HEK293 (cell line): Measurements from ENCODE around the gene IP6K3.

Experiments used
- EGR2 ChIP-seq: fragments of 450-650 bp; formaldehyde crosslinking; IDR thresholded peaks from 2 replicates; pipeline ENCODE4 v1.5.1; 2016; ENCODE audit warnings: low read depth, missing biosample characterization, missing genetic modification characterization
- KLF10 ChIP-seq: fragments of 450-650 bp; IDR thresholded peaks from 2 replicates; pipeline ENCODE4 v1.5.1; 2018; ENCODE audit warnings: missing biosample characterization, mild to moderate bottlenecking, missing genetic modification characterization
- MYNN ChIP-seq: fragments of 450-650 bp; formaldehyde crosslinking; IDR thresholded peaks from 2 replicates; pipeline ENCODE4 v1.5.1; 2016; ENCODE audit warnings: missing biosample characterization, missing genetic modification characterization, borderline replicate concordance
- SP3 ChIP-seq: fragments of 450-650 bp; formaldehyde crosslinking; IDR thresholded peaks from 2 replicates; pipeline ENCODE4 v1.5.1; 2016; ENCODE audit warnings: missing biosample characterization, missing genetic modification characterization
- ZBTB17 ChIP-seq: fragments of 450-650 bp; formaldehyde crosslinking; IDR thresholded peaks from 2 replicates; pipeline ENCODE4 v1.5.1; 2016; ENCODE audit warnings: missing biosample characterization, missing genetic modification characterization
- ZBTB7A ChIP-seq: fragments of 450-650 bp; formaldehyde crosslinking; IDR thresholded peaks from 2 replicates; pipeline ENCODE4 v1.5.1; 2016; ENCODE audit warnings: low read depth, missing biosample characterization, missing genetic modification characterization
- ZEB2 ChIP-seq: fragments of 450-650 bp; formaldehyde crosslinking; IDR thresholded peaks from 2 replicates; pipeline ENCODE4 v1.5.1; 2016; ENCODE audit warnings: missing biosample characterization, missing genetic modification characterization
- ZIC2 ChIP-seq: fragments of 450-650 bp; formaldehyde crosslinking; IDR thresholded peaks from 2 replicates; pipeline ENCODE4 v1.5.1; 2016; ENCODE audit warnings: missing biosample characterization, missing genetic modification characterization
- ZNF133 ChIP-seq: fragments of 450-650 bp; formaldehyde crosslinking; IDR thresholded peaks from 2 replicates; pipeline ENCODE4 v1.5.1; 2016; ENCODE audit warnings: missing biosample characterization, missing genetic modification characterization
- ZNF138 ChIP-seq: fragments of 450-650 bp; formaldehyde crosslinking; IDR thresholded peaks from 2 replicates; pipeline ENCODE4 v1.5.1; 2016; ENCODE audit warnings: missing biosample characterization, missing genetic modification characterization, borderline replicate concordance
- ZNF146 ChIP-seq: fragments of 450-650 bp; formaldehyde crosslinking; IDR thresholded peaks from 2 replicates; pipeline ENCODE4 v1.5.1; 2016; ENCODE audit warnings: missing biosample characterization, missing genetic modification characterization
- ZNF2 ChIP-seq: fragments of 450-650 bp; formaldehyde crosslinking; IDR thresholded peaks from 2 replicates; pipeline ENCODE4 v1.5.1; 2016; ENCODE audit warnings: missing biosample characterization, missing genetic modification characterization
- ZNF311 ChIP-seq: fragments of 450-650 bp; formaldehyde crosslinking; IDR thresholded peaks from 2 replicates; pipeline ENCODE4 v1.5.1; 2017; ENCODE audit warnings: missing biosample characterization, missing genetic modification characterization, borderline replicate concordance
- ZNF341 ChIP-seq: fragments of 450-650 bp; formaldehyde crosslinking; IDR thresholded peaks from 2 replicates; pipeline ENCODE4; 2016; ENCODE audit warnings: low read depth, missing biosample characterization, missing genetic modification characterization
- ZNF391 ChIP-seq: fragments of 450-650 bp; formaldehyde crosslinking; IDR thresholded peaks from 2 replicates; pipeline ENCODE4 v1.5.1; 2016; ENCODE audit warnings: low read depth, missing biosample characterization, missing genetic modification characterization, borderline replicate concordance
- ZNF426 ChIP-seq: fragments of 450-650 bp; formaldehyde crosslinking; IDR thresholded peaks from 2 replicates; pipeline ENCODE4 v1.5.1; 2017; ENCODE audit warnings: missing biosample characterization, missing genetic modification characterization, mild to moderate bottlenecking, inconsistent platforms, moderate library complexity
- ZNF48 ChIP-seq: fragments of 450-650 bp; formaldehyde crosslinking; IDR thresholded peaks from 2 replicates; pipeline ENCODE4 v1.5.1; 2016; ENCODE audit warnings: missing biosample characterization, missing genetic modification characterization
- ZNF76 ChIP-seq: fragments of 450-650 bp; formaldehyde crosslinking; IDR thresholded peaks from 2 replicates; pipeline ENCODE4; 2016; ENCODE audit warnings: low read depth, missing biosample characterization, missing genetic modification characterization, borderline replicate concordance
- ZNF785 ChIP-seq: fragments of 450-650 bp; formaldehyde crosslinking; IDR thresholded peaks from 2 replicates; pipeline ENCODE4 v1.5.1; 2016; ENCODE audit warnings: missing biosample characterization, missing genetic modification characterization
- ZNF843 ChIP-seq: fragments of 450-650 bp; formaldehyde crosslinking; IDR thresholded peaks from 2 replicates; pipeline ENCODE4 v1.5.1; 2016; ENCODE audit warnings: missing biosample characterization, missing genetic modification characterization
- TF ChIP-seq, protein P1 (sequence below): fragments of 450-650 bp; formaldehyde crosslinking; IDR thresholded peaks from 2 replicates; pipeline ENCODE4 v1.5.1; 2017; ENCODE audit warnings: missing biosample characterization, missing genetic modification characterization
- TF ChIP-seq, protein P2 (sequence below): fragments of 450-650 bp; formaldehyde crosslinking; IDR thresholded peaks from 2 replicates; pipeline ENCODE4 v1.5.1; 2016; ENCODE audit warnings: missing biosample characterization, missing genetic modification characterization
- TF ChIP-seq, protein P3 (sequence below): fragments of 450-650 bp; formaldehyde crosslinking; IDR thresholded peaks from 2 replicates; pipeline ENCODE4 v1.5.1; 2016; ENCODE audit warnings: missing biosample characterization, missing genetic modification characterization
- TF ChIP-seq, protein P4 (sequence below): fragments of 450-650 bp; formaldehyde crosslinking; IDR thresholded peaks from 2 replicates; pipeline ENCODE4 v1.5.1; 2017; ENCODE audit warnings: missing biosample characterization, missing genetic modification characterization
- TF ChIP-seq, protein P5 (sequence below): fragments of 450-650 bp; formaldehyde crosslinking; IDR thresholded peaks from 2 replicates; pipeline ENCODE4 v1.5.1; 2016; ENCODE audit warnings: missing biosample characterization, missing genetic modification characterization

The IP6K3 gene

DNA sequence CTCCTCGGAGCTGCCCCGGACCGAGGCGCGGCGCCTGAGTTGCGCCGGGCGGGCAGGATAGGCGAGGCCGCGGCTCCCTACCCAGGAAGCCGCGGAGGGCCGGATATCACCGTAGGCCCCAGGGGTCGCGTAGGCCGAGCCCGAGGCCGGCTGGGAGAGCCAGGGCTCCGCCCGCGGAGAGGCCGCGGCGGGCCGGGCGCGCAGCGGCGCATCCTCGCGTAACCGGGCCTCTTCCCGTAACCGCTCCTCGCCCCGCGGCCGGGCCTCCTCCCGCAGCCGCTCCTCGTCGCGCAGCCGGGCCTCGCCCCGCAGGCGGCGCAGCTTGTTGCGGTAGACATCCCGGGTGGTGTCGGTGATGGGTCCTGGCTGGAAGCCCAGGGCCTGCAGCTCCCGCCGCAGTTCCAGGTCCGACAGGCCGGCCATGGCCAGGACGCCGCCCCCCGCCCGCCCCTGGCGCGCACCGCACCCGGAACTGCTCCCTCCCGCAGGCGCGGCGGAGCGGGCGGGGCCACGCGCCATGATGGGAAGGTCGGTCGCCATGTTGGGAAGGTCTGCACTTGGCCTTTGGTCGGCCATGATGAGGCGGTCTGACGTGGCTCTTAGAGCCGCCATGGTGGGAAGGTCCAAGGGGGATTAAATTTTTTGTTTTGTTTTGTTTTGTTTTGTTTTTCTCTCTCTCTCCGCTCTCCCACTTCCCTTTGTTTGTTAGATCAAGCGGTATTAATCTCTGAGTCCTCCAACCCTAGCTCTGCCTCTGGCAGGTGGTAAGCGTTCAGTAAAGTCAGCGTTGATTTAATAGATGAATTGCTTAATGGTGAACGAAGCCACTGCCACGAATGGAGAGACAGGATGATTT is 42.2 kb upstream of the IP6K3 start, which contains the start of gene LEMD2 (continued):
- TF ChIP-seq, protein P1, sequence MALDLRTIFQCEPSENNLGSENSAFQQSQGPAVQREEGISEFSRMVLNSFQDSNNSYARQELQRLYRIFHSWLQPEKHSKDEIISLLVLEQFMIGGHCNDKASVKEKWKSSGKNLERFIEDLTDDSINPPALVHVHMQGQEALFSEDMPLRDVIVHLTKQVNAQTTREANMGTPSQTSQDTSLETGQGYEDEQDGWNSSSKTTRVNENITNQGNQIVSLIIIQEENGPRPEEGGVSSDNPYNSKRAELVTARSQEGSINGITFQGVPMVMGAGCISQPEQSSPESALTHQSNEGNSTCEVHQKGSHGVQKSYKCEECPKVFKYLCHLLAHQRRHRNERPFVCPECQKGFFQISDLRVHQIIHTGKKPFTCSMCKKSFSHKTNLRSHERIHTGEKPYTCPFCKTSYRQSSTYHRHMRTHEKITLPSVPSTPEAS (tag by site-specific recombination), result peak; percentile 26; the same call in 1 of the 2 replicates
- TF ChIP-seq ZNF48 (tag by site-specific recombination) (no peak), MYNN (tag by site-specific recombination) (no peak), ZNF311 (tag by site-specific recombination) (no peak), ZNF785 (tag by site-specific recombination) (peak; percentile 66; the same call in 1 of the 2 replicates), ZBTB17 (tag by site-specific recombination) (peak; percentile 95), EGR2 (tag by site-specific recombination) (no peak), ZNF391 (tag by site-specific recombination) (peak; percentile 69; the same call in 1 of the 2 replicates), ZBTB7A (tag by site-specific recombination) (0 out of 2 replicates have a peak, but pooled peaks have one; percentile 71), ZNF843 (peak; percentile 67; the same call in 1 of the 2 replicates), ZNF133 (tag by site-specific recombination) (no peak), ZNF146 (no peak; the same call in 1 of the 2 replicates), SP3 (tag by site-specific recombination) (peak; percentile 95), KLF10 (tag by site-specific recombination) (peak; percentile 95), ZEB2 (tag by site-specific recombination) (peak; percentile 74), ZNF426 (tag by site-specific recombination) (no peak), ZNF2 (tag by site-specific recombination) (peak; percentile 77), ZNF76 (tag by site-specific recombination) (peak; percentile 92), ZNF341 (tag by site-specific recombination) (peak; percentile 34; the same call in 1 of the 2 replicates), ZNF138 (tag by site-specific recombination) (no peak), ZIC2 (tag by site-specific recombination) (peak; percentile 69)
- TF ChIP-seq, protein P2, sequence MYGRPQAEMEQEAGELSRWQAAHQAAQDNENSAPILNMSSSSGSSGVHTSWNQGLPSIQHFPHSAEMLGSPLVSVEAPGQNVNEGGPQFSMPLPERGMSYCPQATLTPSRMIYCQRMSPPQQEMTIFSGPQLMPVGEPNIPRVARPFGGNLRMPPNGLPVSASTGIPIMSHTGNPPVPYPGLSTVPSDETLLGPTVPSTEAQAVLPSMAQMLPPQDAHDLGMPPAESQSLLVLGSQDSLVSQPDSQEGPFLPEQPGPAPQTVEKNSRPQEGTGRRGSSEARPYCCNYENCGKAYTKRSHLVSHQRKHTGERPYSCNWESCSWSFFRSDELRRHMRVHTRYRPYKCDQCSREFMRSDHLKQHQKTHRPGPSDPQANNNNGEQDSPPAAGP (tag by site-specific recombination), result 0 out of 2 replicates have a peak, but pooled peaks have one; percentile 86
- TF ChIP-seq, protein P3, sequence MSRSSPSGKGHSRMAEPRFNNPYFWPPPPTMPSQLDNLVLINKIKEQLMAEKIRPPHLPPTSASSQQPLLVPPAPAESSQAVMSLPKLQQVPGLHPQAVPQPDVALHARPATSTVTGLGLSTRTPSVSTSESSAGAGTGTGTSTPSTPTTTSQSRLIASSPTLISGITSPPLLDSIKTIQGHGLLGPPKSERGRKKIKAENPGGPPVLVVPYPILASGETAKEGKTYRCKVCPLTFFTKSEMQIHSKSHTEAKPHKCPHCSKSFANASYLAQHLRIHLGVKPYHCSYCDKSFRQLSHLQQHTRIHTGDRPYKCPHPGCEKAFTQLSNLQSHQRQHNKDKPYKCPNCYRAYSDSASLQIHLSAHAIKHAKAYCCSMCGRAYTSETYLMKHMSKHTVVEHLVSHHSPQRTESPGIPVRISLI, result no peak
- TF ChIP-seq, protein P4, sequence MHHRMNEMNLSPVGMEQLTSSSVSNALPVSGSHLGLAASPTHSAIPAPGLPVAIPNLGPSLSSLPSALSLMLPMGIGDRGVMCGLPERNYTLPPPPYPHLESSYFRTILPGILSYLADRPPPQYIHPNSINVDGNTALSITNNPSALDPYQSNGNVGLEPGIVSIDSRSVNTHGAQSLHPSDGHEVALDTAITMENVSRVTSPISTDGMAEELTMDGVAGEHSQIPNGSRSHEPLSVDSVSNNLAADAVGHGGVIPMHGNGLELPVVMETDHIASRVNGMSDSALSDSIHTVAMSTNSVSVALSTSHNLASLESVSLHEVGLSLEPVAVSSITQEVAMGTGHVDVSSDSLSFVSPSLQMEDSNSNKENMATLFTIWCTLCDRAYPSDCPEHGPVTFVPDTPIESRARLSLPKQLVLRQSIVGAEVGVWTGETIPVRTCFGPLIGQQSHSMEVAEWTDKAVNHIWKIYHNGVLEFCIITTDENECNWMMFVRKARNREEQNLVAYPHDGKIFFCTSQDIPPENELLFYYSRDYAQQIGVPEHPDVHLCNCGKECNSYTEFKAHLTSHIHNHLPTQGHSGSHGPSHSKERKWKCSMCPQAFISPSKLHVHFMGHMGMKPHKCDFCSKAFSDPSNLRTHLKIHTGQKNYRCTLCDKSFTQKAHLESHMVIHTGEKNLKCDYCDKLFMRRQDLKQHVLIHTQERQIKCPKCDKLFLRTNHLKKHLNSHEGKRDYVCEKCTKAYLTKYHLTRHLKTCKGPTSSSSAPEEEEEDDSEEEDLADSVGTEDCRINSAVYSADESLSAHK (tag by site-specific recombination), result peak; percentile 25
- TF ChIP-seq, protein P5, sequence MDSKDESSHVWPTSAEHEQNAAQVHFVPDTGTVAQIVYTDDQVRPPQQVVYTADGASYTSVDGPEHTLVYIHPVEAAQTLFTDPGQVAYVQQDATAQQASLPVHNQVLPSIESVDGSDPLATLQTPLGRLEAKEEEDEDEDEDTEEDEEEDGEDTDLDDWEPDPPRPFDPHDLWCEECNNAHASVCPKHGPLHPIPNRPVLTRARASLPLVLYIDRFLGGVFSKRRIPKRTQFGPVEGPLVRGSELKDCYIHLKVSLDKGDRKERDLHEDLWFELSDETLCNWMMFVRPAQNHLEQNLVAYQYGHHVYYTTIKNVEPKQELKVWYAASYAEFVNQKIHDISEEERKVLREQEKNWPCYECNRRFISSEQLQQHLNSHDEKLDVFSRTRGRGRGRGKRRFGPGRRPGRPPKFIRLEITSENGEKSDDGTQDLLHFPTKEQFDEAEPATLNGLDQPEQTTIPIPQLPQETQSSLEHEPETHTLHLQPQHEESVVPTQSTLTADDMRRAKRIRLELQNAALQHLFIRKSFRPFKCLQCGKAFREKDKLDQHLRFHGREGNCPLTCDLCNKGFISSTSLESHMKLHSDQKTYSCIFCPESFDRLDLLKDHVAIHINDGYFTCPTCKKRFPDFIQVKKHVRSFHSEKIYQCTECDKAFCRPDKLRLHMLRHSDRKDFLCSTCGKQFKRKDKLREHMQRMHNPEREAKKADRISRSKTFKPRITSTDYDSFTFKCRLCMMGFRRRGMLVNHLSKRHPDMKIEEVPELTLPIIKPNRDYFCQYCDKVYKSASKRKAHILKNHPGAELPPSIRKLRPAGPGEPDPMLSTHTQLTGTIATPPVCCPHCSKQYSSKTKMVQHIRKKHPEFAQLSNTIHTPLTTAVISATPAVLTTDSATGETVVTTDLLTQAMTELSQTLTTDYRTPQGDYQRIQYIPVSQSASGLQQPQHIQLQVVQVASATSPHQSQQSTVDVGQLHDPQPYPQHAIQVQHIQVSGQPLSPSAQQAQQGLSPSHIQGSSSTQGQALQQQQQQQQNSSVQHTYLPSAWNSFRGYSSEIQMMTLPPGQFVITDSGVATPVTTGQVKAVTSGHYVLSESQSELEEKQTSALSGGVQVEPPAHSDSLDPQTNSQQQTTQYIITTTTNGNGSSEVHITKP, result peak; percentile 63
